Kidney capillary endothelial cell (primary cell): Measurements from ENCODE around the gene SHB.

Experiments used
- DNase-seq: peaks from one replicate; pipeline ENCODE4 v3.0.0-alpha.2; 2018; ENCODE audit warnings: low spot score

Gene SHB

GRCh38 chr9:38008168-38009034, 60.6 kb downstream of the SHB start:
- peak; percentile 96 for DNase-seq

GRCh38 chr9:38007016-38007415, 62.0 kb downstream of the SHB start:
- DNase-seq = no peak

GRCh38 chr9:38006163-38006562, 62.9 kb downstream of the SHB start:
- no peak for DNase-seq

- no peak for DNase-seq
Observed at GRCh38 chr9:38004809-38005560, 64.0 kb downstream of the SHB start.

- DNase-seq = no peak
Observed at GRCh38 chr9:38003946-38004808, 64.8 kb downstream of the SHB start.

GRCh38 chr9:38003230-38003629, 65.8 kb downstream of the SHB start:
- no peak for DNase-seq

- no peak for DNase-seq
Observed at GRCh38 chr9:38001430-38001829, 67.6 kb downstream of the SHB start.

GRCh38 chr9:38000735-38001134, 68.3 kb downstream of the SHB start:
- DNase-seq = no peak

GRCh38 chr9:38000332-38000731, 68.7 kb downstream of the SHB start:
- no peak for DNase-seq

- no peak for DNase-seq
Observed at GRCh38 chr9:37999588-38000189, 69.3 kb downstream of the SHB start.

GRCh38 chr9:37998881-37999587, 70.0 kb downstream of the SHB start:
- DNase-seq = no peak

- DNase-seq = no peak
Observed at GRCh38 chr9:37997636-37998374, 71.2 kb downstream of the SHB start.

GRCh38 chr9:37996819-37997217, 72.2 kb downstream of the SHB start:
- DNase-seq = no peak

GRCh38 chr9:37995961-37996818, 72.8 kb downstream of the SHB start:
- no peak for DNase-seq

- no peak for DNase-seq
Observed at GRCh38 chr9:37995348-37995737, 73.7 kb downstream of the SHB start.

- DNase-seq = peak; percentile 79
Observed at GRCh38 chr9:37994639-37995347, 74.2 kb downstream of the SHB start.

- no peak for DNase-seq
Observed at GRCh38 chr9:37992924-37993349, 76.1 kb downstream of the SHB start.

GRCh38 chr9:37990404-37991015, 78.5 kb downstream of the SHB start:
- DNase-seq = no peak
